ENCODE data around the gene HEATR5A.
"Not testable (repeated sequence)": the region's sequence is repeated elsewhere in the genome, so short reads cannot be mapped to it uniquely, and the experiment has no call there.

HEATR5A gene

DNA sequence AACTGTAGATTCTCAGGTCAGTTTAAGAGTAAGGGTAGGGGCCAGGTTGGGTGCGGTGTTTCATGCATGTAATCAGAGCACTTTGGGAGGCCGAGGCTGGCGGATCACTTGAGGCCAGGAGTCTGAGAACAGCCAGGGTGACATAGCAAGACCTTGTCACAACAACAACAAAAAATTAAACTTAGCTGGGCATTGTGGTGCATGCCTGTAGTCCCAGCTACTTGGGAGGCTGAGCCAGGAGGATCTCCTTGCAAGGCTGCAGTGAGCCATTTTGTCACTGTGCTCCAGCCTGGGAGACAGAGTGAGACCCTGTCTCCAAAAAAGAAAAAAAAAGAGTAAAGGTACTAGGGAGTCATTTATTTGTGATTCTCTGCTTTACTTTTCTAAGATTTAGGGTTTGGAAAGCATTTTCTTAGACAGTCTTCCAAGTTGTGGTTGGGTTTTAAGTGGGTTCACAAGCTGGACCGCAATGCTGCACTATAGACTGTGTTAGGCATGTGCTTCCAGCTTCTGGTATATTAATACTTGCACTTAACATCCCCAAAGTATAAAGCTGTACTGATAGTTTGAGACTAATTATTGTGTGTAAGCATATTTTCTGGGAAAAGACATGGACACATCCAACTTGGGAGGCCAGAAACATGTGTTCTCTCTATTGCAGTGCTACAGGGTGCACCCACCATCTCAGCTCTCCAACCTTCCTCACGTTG, 163.7 kb downstream of the HEATR5A start:
- DNase-seq (ENCODE audit: low read depth), result no peak

DNA sequence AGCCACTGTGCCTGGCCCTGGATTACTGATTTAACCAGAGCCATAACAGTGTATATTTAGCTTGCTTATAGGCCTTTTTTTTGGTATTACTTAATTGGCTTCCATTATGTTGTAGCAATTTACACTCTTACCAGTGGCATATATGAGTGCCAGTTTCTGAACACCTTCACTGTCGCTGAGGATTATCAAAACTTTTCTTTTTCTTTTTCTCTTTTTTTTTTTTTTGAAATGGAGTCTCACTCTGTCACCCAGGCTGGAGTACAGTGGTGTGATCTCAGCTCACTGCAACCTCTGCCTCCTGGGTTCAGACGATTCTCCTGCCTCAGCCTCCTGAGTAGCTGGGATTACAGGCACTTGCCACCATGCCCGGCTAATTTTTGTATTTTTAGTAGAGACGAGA, 164.4 kb downstream of the HEATR5A start:
- not testable (repeated sequence) for DNase-seq (ENCODE audit: low read depth)

DNA sequence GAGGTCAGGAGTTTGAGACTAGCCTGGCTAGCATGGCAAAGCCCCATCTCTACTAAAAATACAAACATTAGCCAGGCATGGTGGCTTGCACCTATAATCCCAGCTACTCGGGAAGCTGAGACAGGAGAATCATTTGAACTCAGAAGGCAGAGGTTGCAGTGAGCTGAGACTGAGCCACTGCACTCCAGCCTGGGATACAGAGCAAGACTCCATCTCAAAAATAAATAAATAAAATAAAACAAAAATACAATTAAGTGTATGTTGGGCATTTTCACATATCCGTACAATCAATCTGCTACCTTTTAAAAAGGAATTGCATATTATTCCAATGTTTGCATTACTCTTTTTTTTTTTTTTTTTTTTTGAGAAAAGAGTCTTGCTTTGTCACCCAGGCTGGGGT, 165.1 kb downstream of the HEATR5A start:
- DNase-seq (ENCODE audit: low read depth), result no peak

DNA sequence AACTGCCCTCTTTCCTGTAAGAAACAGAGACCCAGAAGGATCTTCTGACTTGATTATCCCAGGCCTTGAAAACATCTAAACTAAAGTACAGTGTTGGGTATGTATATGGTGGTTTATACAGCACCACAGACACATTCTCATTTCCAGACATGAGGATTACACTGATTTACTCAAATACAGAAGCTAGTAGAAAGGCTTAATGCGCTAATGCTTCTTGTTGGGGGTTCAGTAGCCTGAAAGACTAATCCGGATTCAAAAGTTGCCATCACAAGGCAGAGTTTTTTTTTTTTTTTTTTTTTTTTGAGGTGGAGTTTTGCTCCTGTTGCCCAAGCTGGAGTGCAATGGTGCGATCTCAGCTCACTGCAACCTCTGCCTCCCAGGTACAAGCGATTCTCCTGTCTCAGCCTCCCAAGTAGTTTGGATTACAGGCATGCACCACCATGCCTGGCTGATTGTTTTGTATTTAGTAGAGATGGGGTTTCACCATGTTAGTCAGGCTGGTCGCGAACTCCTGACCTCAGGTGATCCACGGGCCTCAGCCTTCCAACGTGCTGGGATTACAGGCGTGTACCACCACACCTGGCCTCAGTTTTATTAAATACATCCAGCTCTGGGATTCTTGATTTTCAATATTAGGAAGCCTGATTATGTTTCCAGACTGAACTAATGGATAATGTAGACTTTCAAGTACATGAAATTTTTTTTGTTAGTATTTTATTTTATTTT, 166.4 kb downstream of the HEATR5A start:
- DNase-seq (ENCODE audit: low read depth), result no peak

DNA sequence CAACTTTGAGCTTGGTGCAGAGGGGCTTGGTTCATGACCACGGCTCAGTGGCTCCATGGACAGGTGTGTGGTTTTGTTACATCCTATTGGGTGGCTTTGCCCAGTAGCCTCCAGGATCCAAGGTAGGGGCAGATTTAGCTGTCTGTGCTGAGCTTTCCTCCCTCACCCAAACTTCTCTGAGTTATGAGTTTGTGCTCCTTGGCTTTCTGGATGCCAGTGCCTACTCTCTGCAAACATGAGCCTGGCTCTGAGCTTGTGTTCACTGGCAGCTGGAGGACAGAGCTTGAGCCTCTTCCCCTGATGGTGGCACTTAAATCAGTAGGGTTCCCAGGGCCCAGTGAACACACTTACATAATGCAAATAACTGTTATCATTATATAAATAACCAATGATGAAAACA, 167.5 kb downstream of the HEATR5A start:
- no peak for DNase-seq (ENCODE audit: low read depth)

DNA sequence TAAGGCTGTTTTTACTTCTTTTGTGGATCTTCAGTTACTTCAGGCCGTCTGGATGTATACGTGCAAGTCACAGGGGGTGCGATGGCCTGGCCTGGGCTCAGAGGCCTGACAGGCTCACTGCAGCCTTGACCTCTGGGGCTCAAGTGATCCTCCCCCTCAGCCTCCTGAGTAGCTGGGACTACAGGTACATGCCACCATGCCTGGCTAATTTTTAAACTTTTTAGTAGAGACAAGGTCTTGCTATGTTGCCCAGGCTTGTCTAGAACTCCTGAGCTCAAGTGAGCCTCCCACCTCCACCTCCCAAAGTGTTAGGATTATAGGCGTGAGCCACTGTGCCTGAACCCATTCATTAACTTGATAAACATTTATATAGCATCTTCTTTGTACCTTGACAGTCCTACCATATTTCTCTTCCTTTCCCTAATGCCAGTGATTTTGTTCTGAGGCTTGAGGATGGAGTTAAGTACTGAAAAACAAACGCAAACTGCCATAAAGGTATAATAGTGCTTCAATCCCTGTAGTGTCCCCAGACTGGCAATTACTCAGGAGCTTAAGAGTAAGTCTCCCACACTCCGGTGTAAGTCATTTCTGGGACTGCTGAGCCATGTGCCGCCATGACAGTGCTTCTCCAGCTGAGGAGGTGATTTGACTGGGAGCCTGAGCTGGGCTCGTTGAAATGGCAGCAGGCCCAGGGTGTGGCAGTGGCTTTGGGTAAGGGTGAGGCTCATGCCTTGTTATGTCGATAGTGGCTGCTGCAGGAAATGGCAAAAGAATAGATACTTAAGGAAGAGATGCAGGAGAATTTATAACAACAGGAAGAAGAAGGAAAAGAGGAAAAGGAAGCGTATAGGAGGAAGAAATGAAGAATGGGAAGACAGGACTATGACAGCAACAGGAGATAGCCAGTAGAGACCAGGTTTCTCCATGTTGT, 169.1 kb downstream of the HEATR5A start:
- no peak for DNase-seq (ENCODE audit: low read depth)

DNA sequence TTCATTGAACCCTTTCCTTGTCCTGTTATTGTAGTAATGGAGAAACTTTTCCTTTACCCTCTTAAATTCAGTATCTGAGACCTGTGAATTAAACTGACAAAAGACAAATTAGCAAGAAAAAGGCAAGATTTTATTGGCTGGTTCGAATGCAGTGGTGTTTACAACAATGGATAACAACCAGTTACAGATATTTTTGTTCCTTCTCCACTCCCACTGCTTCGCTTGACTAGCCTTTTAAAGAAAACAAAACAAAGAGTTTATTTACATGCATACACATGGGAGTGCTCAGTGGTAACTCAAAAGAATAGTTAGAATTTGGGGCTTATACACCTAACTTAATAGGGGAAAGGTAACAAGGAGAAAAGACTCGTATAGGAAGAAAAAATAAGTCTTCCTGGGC, 175.7 kb downstream of the HEATR5A start:
- DNase-seq (ENCODE audit: low read depth), result no peak

DNA sequence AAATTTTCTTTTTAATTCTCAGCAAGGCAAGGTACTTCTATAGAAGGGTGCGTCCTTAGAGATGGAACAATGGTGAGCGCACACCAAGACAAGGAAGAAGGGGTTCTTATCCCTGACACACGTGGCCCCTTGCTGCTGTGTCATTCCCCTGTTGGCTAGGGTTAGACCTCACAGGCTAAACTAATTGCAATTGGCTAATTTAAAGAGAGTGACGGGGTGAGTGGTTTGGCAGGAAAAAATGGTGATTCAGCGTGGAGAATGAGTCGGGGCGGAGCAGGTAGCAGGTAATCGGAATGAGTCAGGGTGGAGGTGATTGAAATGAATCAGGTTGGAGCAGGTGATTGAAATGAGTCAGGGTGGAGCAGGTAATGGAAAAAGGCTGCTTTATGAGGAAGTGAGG, 176.5 kb downstream of the HEATR5A start:
- DNase-seq (ENCODE audit: low read depth), result no peak

DNA sequence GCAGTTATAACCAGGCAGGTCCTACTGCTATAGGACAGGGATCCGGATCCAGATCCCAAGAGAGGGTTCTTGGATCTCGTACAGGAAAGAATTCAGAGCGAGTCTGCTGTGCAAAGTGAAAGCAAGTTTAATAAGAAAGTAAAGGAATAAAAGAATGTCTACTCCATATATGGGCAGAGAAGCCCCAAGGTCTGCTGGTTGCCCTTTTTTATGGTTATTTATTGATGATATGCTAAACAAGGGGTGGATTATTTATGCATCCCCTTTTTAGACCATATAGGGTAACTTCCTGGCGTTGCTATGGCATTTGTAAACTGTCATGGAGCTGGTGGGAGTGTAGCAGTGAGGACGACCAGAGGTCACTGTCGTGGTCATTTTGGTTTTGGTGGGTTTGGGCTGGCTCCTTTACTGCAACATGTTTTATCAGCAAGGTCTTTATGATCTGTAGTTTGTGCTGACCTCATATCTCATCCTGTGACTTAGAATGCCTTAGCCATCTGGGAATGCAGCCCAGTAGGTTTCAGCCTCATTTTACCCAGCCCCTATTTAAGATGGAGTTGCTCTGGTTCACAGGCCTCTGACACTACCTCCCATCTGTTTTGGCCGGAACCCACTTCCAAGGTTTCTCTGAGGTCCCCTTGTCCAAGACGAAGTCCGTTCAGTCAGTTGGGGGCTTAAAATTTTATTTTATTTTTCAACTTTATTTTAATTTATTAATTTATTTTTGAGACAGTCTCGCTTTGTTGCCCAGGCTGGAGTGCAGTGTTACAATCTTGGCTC, 178.0 kb downstream of the HEATR5A start:
- not testable (repeated sequence) for DNase-seq (ENCODE audit: low read depth)
